A549 (cell line): Measurements from ENCODE around the gene RPL11. TPM values are rescaled to one million over a fixed set of nuclear protein-coding genes. Genes with fewer than 3 reads are reported as not detected.

ENCODE experiments used
- ATAC-seq, 2 experiments: fragments of 200-7000 bp in 1 of 2; fragments of >200 bp in 1 of 2; cut with Nextera tagmentation in 1 of 2; cut with Tn5 transposase in 1 of 2; 3 replicates each; pipeline versions ENCODE4 v1.8.0 to v1.9.1; 2018 to 2020; ENCODE audit warnings: mild to moderate bottlenecking in 1 of 2, moderate library complexity in 1 of 2
- CTCF ChIA-PET: fragments of 300-600 bp; sonication (Branson Sonifier 250); formaldehyde crosslinking; extraction: SDS; loops from one replicate; lab custom pipeline; 2021; ENCODE audit warnings: antibody characterized with exemption, inconsistent platforms; lab: Yijun Ruan, JAX
- POLR2A ChIA-PET: fragments of 350-600 bp; formaldehyde crosslinking; extraction: SDS; loops from one replicate; lab custom pipeline; 2021; ENCODE audit warnings: antibody characterized with exemption, inconsistent platforms; lab: Yijun Ruan, JAX
- DNase-seq, 2 experiments: peaks; one replicate each; pipeline versions ENCODE4 v3.0.0 to v3.0.0-alpha.2; 2011 to 2016; ENCODE audit warnings: low read depth in 1 of 2, low spot score in 1 of 2
- FAIRE-seq: peaks from 2 replicates; lab custom pipeline; 2011; peaks lifted over from hg19 to GRCh38; lab: Jason Lieb, UNC
- H3K27ac ChIP-seq, 2 experiments: fragments of >200 bp; sonication (Bioruptor Twin); formaldehyde crosslinking; 3 replicates each; pipeline ENCODE4 v1.5.1; 2016 to 2017
- H3K4me1 ChIP-seq: fragments of >200 bp; sonication (Bioruptor Twin); formaldehyde crosslinking; 3 replicates; pipeline ENCODE4 v1.6.1; 2016
- H3K4me2 ChIP-seq: fragments of >200 bp; sonication (Bioruptor Twin); formaldehyde crosslinking; 3 replicates; pipeline ENCODE4 v1.6.1; 2016
- H3K4me3 ChIP-seq: fragments of >200 bp; sonication (Bioruptor Twin); formaldehyde crosslinking; 3 replicates; pipeline ENCODE4 v1.5.1; 2016
- H3K9me3 ChIP-seq: fragments of >200 bp; sonication (Bioruptor Twin); formaldehyde crosslinking; 3 replicates; pipeline ENCODE4 v1.6.1; 2016
- BCL3 ChIP-seq: fragments of >200 bp; sonication (Bioruptor Twin); formaldehyde crosslinking; IDR thresholded peaks from 3 replicates; pipeline ENCODE4 v1.6.1; 2016
- BHLHE40 ChIP-seq: IDR thresholded peaks from 2 replicates; pipeline ENCODE4 v1.6.1; 2012; ENCODE audit warnings: low read depth, low read length, inconsistent platforms
- CBX8 ChIP-seq: fragments of 200-600 bp; sonication (generic); IDR thresholded peaks from 2 replicates; pipeline ENCODE4 v1.6.1; 2016
- CHD4 ChIP-seq: fragments of 200-600 bp; sonication (generic); IDR thresholded peaks from 2 replicates; pipeline ENCODE4 v1.6.1; 2016; ENCODE audit warnings: antibody characterized with exemption, mild to moderate bottlenecking, borderline replicate concordance
- EHMT2 ChIP-seq: fragments of 200-600 bp; sonication (generic); IDR thresholded peaks from 2 replicates; pipeline ENCODE4 v1.6.1; 2016; ENCODE audit warnings: antibody characterized with exemption, low read depth, mild to moderate bottlenecking, moderate library complexity
- FOSL2 ChIP-seq, 2 experiments: fragments of 450-650 bp in 1 of 2; fragments of >200 bp in 1 of 2; sonication (Bioruptor Twin) in 1 of 2; formaldehyde crosslinking; IDR thresholded peaks; 2 replicates each; pipeline versions ENCODE4 v1.5.0 to v1.6.1; 2016 to 2020; ENCODE audit warnings: mild to moderate bottlenecking in 1 of 2, moderate library complexity in 1 of 2
- HDAC2 ChIP-seq: fragments of 200-600 bp; sonication (generic); IDR thresholded peaks from 2 replicates; pipeline ENCODE4 v1.6.1; 2016
- KDM1A ChIP-seq: fragments of 200-600 bp; sonication (generic); IDR thresholded peaks from 2 replicates; pipeline ENCODE4 v1.6.1; 2016; ENCODE audit warnings: low read depth, mild to moderate bottlenecking
- KDM5A ChIP-seq: fragments of 200-600 bp; sonication (generic); IDR thresholded peaks from 2 replicates; pipeline ENCODE4 v1.6.1; 2016; ENCODE audit warnings: antibody characterized with exemption, mild to moderate bottlenecking
- MAFK ChIP-seq: fragments of 450-650 bp; IDR thresholded peaks from 2 replicates; pipeline ENCODE4 v1.6.1; 2014; ENCODE audit not compliant: partially characterized antibody
- NFE2L2 ChIP-seq: fragments of 150-350 bp; conservative IDR thresholded peaks from 2 replicates; pipeline ENCODE4 v1.6.1; 2014; ENCODE audit warnings: low read length
- NR3C1 ChIP-seq: fragments of >200 bp; sonication (Bioruptor Twin); formaldehyde crosslinking; IDR thresholded peaks from 3 replicates; pipeline ENCODE4 v1.6.1; 2017
- PHF8 ChIP-seq: fragments of 200-600 bp; sonication (generic); IDR thresholded peaks from 2 replicates; pipeline ENCODE4 v1.6.1; 2016; ENCODE audit warnings: low read depth, mild to moderate bottlenecking, antibody characterized with exemption, moderate library complexity, borderline replicate concordance
- USF2 ChIP-seq: fragments of 450-650 bp; IDR thresholded peaks from 2 replicates; pipeline ENCODE4 v1.6.1; 2014; ENCODE audit warnings: antibody characterized with exemption
- ZFP36 ChIP-seq: fragments of 450-650 bp; IDR thresholded peaks from 2 replicates; pipeline ENCODE4 v1.6.1; 2014; ENCODE audit warnings: borderline replicate concordance; ENCODE audit not compliant: partially characterized antibody
- ZNF302 ChIP-seq: fragments of 250-450 bp; sonication (Bioruptor Pico); IDR thresholded peaks from 2 replicates; pipeline ENCODE4 v1.9.0; 2021; ENCODE audit warnings: inconsistent platforms, mild to moderate bottlenecking, moderate library complexity
- ZSCAN20 ChIP-seq: fragments of 250-450 bp; sonication (Bioruptor Pico); IDR thresholded peaks from 2 replicates; pipeline ENCODE4 v1.8.0; 2022; ENCODE audit warnings: mild to moderate bottlenecking, moderate library complexity
- WGBS: methylation state at CpG from one replicate; pipeline ENCODE4 v1.1.6; 2017; ENCODE audit errors: missing lambda C conversion rate; 5-methylcytosine and 5-hydroxymethylcytosine counted together
- polyA plus RNA-seq, 4 experiments: library from polyadenylated mRNA; depleted of rRNA in 3 of 4; stranded (reverse); fragments of >200 nt; fragmentation: RNase III in 1 of 4; extraction: RNeasy Plus Mini Kit Qiagen cat#74134 plus additional on column Dnase treatment in 1 of 4; gene quantifications; 2 replicates in 3 of 4; 3 replicates in 1 of 4; pipeline ENCODE4 v1.2.3, GENCODE V29; 2011 to 2017
- TF ChIP-seq, protein P1 (sequence below): fragments of 200-600 bp; sonication (generic); IDR thresholded peaks from 2 replicates; pipeline ENCODE4 v1.6.1; 2016; ENCODE audit warnings: antibody characterized with exemption, mild to moderate bottlenecking, moderate library complexity
- TF ChIP-seq, protein P2 (sequence below): fragments of >200 bp; sonication (Bioruptor Twin); formaldehyde crosslinking; IDR thresholded peaks from 2 replicates; pipeline ENCODE4 v1.6.1; 2016
- TF ChIP-seq, protein P3 (sequence below): IDR thresholded peaks from 2 replicates; pipeline ENCODE4 v1.6.1; 2012

RPL11 gene
- polyA plus RNA-seq, 2 of the 4 experiments (the other 2 are of a cell fraction), result 1,292 to 1,329 TPM

GRCh38 chr1:23673086-23673813 lies 18.4 kb upstream of the RPL11 start (continued):
- TF ChIP-seq, protein P1, sequence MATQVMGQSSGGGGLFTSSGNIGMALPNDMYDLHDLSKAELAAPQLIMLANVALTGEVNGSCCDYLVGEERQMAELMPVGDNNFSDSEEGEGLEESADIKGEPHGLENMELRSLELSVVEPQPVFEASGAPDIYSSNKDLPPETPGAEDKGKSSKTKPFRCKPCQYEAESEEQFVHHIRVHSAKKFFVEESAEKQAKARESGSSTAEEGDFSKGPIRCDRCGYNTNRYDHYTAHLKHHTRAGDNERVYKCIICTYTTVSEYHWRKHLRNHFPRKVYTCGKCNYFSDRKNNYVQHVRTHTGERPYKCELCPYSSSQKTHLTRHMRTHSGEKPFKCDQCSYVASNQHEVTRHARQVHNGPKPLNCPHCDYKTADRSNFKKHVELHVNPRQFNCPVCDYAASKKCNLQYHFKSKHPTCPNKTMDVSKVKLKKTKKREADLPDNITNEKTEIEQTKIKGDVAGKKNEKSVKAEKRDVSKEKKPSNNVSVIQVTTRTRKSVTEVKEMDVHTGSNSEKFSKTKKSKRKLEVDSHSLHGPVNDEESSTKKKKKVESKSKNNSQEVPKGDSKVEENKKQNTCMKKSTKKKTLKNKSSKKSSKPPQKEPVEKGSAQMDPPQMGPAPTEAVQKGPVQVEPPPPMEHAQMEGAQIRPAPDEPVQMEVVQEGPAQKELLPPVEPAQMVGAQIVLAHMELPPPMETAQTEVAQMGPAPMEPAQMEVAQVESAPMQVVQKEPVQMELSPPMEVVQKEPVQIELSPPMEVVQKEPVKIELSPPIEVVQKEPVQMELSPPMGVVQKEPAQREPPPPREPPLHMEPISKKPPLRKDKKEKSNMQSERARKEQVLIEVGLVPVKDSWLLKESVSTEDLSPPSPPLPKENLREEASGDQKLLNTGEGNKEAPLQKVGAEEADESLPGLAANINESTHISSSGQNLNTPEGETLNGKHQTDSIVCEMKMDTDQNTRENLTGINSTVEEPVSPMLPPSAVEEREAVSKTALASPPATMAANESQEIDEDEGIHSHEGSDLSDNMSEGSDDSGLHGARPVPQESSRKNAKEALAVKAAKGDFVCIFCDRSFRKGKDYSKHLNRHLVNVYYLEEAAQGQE, result peak; percentile 94
- no peak for TF ChIP-seq FOSL2 (IDR thresholded peaks at IDR 0.05)
- TF ChIP-seq FOSL2 (CRISPR knock-in tag; IDR thresholded peaks at IDR 0.05), result peak; percentile 50; the same call in 1 of the 2 replicates
- TF ChIP-seq KDM5A, result no peak
- TF ChIP-seq HDAC2, result no peak
- no peak for TF ChIP-seq CBX8
- no peak for TF ChIP-seq USF2
- TF ChIP-seq PHF8, result no peak

DNA sequence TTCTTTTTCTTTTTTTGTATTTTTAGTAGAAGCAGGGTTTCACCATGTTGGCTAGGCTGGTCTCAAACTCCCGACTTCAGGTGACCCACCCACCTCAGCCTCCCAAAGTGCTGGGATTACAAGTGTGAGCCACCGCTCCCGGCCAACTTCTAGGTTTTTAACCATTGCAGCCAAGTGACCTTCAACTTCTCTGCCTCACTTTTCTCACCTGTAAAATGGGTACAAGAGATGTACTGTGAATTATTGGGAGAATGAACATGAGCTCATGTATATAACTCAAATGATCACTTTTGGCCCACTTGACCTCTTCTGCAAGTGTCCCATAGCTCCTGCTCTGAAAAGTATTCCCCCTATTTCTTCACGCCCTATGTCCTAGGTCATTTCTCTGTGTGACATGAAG lies 11.8 kb upstream of the RPL11 start:
- Histone ChIP-seq H3K9me3 (no peaks in the 10 kb centered on the region), H3K4me3 (no peak overlapping the region), H3K27ac (no peak overlapping the region), H3K4me2 (no peak overlapping the region), H3K4me1 (no peaks in the 10 kb centered on the region)
- POLR2A ChIA-PET, result no interaction called here
- 49% methylated on average over 4 of the region's 4 CpGs for WGBS
- DNase-seq, result no peak
- no peak for FAIRE-seq
- CTCF ChIA-PET, result interaction anchor here (1.0 to 2.4 kb wide), 2 partner anchors 15 to 134 kb away, joined by 5 to 9 read pairs; no protein-coding TSS in a partner anchor
- TF ChIP-seq ZNF302 (CRISPR knock-in tag) (no peak), BHLHE40 (no peak), HDAC2 (no peak), MAFK (no peak), CHD4 (no peak), NFE2L2 (no peak), CBX8 (no peak), NR3C1 (no peak), ZFP36 (no peak), ZSCAN20 (CRISPR knock-in tag) (no peak), EHMT2 (no peak), KDM1A (no peak), BCL3 (no peak)
- TF ChIP-seq, protein P2, sequence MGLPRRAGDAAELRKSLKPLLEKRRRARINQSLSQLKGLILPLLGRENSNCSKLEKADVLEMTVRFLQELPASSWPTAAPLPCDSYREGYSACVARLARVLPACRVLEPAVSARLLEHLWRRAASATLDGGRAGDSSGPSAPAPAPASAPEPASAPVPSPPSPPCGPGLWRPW, result no peak
- TF ChIP-seq, protein P3, sequence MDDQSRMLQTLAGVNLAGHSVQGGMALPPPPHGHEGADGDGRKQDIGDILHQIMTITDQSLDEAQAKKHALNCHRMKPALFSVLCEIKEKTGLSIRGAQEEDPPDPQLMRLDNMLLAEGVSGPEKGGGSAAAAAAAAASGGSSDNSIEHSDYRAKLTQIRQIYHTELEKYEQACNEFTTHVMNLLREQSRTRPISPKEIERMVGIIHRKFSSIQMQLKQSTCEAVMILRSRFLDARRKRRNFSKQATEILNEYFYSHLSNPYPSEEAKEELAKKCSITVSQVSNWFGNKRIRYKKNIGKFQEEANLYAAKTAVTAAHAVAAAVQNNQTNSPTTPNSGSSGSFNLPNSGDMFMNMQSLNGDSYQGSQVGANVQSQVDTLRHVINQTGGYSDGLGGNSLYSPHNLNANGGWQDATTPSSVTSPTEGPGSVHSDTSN, result no peak
- TF ChIP-seq, all 56 proteins: peak for 0
- ATAC-seq, result no peak
